Endothelial cell (in vitro differentiated cells): ENCODE measurements around the gene CCSER1. TPM values are rescaled to one million over a fixed set of nuclear protein-coding genes. Genes with fewer than 3 reads are reported as not detected.

Experiments
- DNase-seq: peaks from one replicate; pipeline ENCODE4 v3.0.0; 2021; ENCODE audit warnings: low spot score
- H3K27ac Mint-ChIP-seq: one replicate; pipeline ENCODE4 v1.8.0; 2021; ENCODE audit warnings: mixed read lengths, inconsistent platforms; ENCODE audit not compliant: unreplicated experiment
- H3K27me3 Mint-ChIP-seq: one replicate; pipeline ENCODE4 v1.8.0; 2021; ENCODE audit warnings: mild to moderate bottlenecking, moderate library complexity, mixed read lengths, inconsistent platforms; ENCODE audit not compliant: unreplicated experiment
- H3K36me3 Mint-ChIP-seq: one replicate; pipeline ENCODE4 v1.8.0; 2021; ENCODE audit warnings: mild to moderate bottlenecking, low read depth, mixed read lengths, inconsistent platforms; ENCODE audit not compliant: unreplicated experiment
- H3K4me1 Mint-ChIP-seq: one replicate; pipeline ENCODE4 v1.8.0; 2021; ENCODE audit warnings: mild to moderate bottlenecking, mixed read lengths, inconsistent platforms; ENCODE audit not compliant: unreplicated experiment
- H3K4me3 Mint-ChIP-seq: one replicate; pipeline ENCODE4 v1.8.0; 2021; ENCODE audit warnings: mild to moderate bottlenecking, mixed read lengths, inconsistent platforms; ENCODE audit not compliant: unreplicated experiment
- H3K9me3 Mint-ChIP-seq: one replicate; pipeline ENCODE4 v1.8.0; 2021; ENCODE audit warnings: mixed read lengths, inconsistent platforms; ENCODE audit not compliant: unreplicated experiment
- total RNA-seq: library from RNA; stranded (reverse); fragmentation: NEBNext Ultra II Directional; extraction: Animal tissue kit (Norgen Biotek cat#: 25700); gene quantifications from one replicate; pipeline ENCODE4 v1.2.1, GENCODE V29; 2021; ENCODE audit not compliant: unreplicated experiment
- TF ChIP-seq, protein P1 (sequence below): fragments of 200-600 bp; sonication (generic); IDR thresholded peaks from one replicate; pipeline ENCODE4 v1.5.0; 2021; ENCODE audit warnings: antibody characterized with exemption; ENCODE audit not compliant: unreplicated experiment

The CCSER1 gene
- total RNA-seq, 1 donor from 2014 or later, result 3.0 TPM

DNA sequence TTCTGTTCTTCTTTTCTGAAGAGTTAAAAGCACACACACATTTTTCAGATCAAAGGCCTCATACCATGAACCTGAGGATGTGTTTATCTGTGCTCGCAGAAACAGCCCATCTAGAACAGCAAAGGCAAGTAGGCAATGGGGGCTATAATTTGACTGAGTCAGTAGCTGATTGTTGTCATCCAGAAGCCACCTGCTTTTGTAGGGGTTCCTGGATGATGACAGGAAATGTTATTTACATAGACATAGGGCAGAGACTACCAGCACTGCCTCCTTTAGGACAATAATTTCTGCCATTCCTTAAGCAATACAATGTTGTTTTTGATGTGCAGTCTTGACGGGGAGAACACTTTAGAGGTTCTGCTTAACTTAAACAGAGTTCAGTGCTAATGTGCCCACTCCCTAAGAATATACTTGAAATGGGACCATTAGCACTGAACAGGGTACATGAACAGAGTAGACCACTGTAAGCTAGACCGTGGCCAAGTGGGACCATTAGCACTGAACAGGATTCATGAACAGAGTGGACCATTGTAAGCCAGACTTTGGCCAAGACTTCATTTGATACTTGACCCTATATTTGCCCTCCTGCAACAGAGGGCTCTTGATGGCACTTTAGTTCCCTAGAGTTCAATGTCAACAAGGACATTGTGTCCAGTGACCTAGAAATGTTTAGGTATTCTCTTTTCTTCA is 42.8 kb upstream of the CCSER1 start:
- H3K4me3 Mint-ChIP-seq, result no peak overlapping the region
- H3K27ac Mint-ChIP-seq, result no peak overlapping the region
- no peak for DNase-seq
- no peaks in the 10 kb centered on the region for H3K36me3 Mint-ChIP-seq
- TF ChIP-seq, protein P1, sequence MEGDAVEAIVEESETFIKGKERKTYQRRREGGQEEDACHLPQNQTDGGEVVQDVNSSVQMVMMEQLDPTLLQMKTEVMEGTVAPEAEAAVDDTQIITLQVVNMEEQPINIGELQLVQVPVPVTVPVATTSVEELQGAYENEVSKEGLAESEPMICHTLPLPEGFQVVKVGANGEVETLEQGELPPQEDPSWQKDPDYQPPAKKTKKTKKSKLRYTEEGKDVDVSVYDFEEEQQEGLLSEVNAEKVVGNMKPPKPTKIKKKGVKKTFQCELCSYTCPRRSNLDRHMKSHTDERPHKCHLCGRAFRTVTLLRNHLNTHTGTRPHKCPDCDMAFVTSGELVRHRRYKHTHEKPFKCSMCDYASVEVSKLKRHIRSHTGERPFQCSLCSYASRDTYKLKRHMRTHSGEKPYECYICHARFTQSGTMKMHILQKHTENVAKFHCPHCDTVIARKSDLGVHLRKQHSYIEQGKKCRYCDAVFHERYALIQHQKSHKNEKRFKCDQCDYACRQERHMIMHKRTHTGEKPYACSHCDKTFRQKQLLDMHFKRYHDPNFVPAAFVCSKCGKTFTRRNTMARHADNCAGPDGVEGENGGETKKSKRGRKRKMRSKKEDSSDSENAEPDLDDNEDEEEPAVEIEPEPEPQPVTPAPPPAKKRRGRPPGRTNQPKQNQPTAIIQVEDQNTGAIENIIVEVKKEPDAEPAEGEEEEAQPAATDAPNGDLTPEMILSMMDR, result no peak
- no peaks in the 10 kb centered on the region for H3K27me3 Mint-ChIP-seq
- no peaks in the 10 kb centered on the region for H3K9me3 Mint-ChIP-seq
- H3K4me1 Mint-ChIP-seq, result no peaks in the 10 kb centered on the region

DNA sequence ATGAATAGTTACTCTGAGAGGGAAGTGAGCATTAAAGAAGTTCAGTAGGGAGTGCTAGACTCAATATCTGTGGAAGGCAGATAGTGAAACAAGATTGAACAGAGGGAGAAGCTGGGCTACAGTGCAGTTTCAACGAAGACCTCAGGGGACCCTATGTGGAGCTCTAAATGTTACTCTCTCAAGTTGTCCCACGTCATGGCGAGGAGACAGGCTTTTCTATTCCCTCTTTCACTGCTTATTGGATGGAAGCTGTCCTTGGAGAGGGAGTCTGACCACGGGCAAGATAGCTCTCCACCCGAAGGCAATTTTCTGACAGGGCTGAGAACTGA is 42.3 kb upstream of the CCSER1 start:
- Mint-ChIP-seq H3K27ac (no peak overlapping the region), H3K27me3 (no peaks in the 10 kb centered on the region), H3K9me3 (no peaks in the 10 kb centered on the region), H3K4me1 (no peaks in the 10 kb centered on the region), H3K4me3 (no peak overlapping the region), H3K36me3 (no peaks in the 10 kb centered on the region)
- no peak for DNase-seq
- TF ChIP-seq, protein P1, result no peak

DNA sequence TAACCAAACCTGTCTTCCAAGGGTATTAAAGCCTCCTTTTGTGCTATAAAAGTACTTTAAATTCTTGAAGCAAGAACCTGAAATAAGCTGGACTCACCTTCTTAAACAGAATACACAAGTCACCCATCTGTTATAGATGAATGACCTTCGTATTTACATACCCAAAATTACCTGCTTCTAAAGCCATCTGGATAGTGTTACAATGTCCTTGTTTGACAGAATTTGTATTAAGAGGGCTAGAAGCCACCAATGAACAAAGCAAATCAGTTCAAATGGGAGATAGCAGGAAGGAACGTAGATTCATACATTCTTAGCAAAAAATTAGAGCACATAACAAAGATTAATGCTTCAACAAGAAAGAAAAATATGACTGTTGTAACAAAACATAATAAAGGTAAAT is 33.7 kb upstream of the CCSER1 start:
- Mint-ChIP-seq H3K27ac (no peak overlapping the region), H3K4me3 (no peak overlapping the region), H3K36me3 (no peaks in the 10 kb centered on the region), H3K4me1 (no peaks in the 10 kb centered on the region), H3K9me3 (no peaks in the 10 kb centered on the region), H3K27me3 (no peaks in the 10 kb centered on the region)
- TF ChIP-seq, protein P1, result no peak
- no peak for DNase-seq

DNA sequence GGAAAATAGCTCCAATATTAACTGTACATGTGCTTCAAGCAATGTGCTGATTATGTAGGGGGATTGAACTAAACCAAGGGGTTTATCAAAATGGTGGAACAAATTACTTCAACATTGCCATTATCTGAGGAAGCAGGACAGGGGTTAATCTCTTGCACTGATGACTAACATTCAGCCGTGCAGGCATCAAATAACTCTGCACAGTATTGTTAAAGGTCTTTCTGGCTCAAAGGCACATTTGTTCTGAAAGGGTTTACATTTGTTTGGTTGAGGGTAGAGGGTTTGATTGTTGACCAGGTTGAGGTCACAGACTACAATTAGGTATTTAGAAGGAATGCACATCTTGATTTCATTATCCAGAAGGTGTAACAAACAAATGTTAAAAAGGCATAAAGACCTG is 32.2 kb upstream of the CCSER1 start:
- Mint-ChIP-seq H3K9me3 (no peaks in the 10 kb centered on the region), H3K36me3 (no peaks in the 10 kb centered on the region), H3K4me3 (no peak overlapping the region), H3K4me1 (no peaks in the 10 kb centered on the region), H3K27ac (no peak overlapping the region), H3K27me3 (no peaks in the 10 kb centered on the region)
- TF ChIP-seq, protein P1, result no peak
- no peak for DNase-seq

DNA sequence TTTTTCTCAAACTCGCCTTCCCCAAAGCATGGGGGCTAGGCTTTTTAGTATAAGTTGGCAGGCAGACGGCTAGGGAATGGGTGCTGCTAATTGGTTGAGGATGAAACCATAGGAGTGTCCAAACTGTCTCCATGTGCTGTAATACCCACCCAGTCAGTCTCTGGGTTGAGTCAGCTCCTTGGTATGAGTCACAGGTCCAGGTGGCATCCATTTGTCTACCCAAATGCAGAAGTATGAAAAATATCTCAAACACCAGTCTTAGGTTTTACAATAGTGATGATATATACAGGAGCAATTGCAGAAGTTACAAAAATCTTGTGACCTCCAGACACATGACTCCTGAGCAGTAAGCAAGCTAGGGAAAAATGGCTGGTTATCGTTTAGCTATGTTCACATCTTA is 27.4 kb upstream of the CCSER1 start:
- TF ChIP-seq, protein P1, result no peak
- Mint-ChIP-seq H3K27me3 (no peaks in the 10 kb centered on the region), H3K9me3 (no peaks in the 10 kb centered on the region), H3K36me3 (no peaks in the 10 kb centered on the region), H3K4me3 (no peak overlapping the region), H3K27ac (no peak overlapping the region), H3K4me1 (no peaks in the 10 kb centered on the region)
- DNase-seq, result no peak
